Measurements from ENCODE around the gene RAI14.

GRCh38 chr5:34721327-34721726 lies 65.2 kb downstream of the RAI14 start:
- TF ChIP-seq, protein P1, sequence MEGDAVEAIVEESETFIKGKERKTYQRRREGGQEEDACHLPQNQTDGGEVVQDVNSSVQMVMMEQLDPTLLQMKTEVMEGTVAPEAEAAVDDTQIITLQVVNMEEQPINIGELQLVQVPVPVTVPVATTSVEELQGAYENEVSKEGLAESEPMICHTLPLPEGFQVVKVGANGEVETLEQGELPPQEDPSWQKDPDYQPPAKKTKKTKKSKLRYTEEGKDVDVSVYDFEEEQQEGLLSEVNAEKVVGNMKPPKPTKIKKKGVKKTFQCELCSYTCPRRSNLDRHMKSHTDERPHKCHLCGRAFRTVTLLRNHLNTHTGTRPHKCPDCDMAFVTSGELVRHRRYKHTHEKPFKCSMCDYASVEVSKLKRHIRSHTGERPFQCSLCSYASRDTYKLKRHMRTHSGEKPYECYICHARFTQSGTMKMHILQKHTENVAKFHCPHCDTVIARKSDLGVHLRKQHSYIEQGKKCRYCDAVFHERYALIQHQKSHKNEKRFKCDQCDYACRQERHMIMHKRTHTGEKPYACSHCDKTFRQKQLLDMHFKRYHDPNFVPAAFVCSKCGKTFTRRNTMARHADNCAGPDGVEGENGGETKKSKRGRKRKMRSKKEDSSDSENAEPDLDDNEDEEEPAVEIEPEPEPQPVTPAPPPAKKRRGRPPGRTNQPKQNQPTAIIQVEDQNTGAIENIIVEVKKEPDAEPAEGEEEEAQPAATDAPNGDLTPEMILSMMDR (IDR thresholded peaks at IDR 0.05), result no peak
- no peak for TF ChIP-seq POLR2A (IDR thresholded peaks at IDR 0.05)

Data from heart left ventricle (tissue), 13 donors.